HEK293 (cell line): ENCODE measurements around the gene ISL1.

Experiments
- CTCF ChIA-PET: fragments of 350-600 bp; formaldehyde crosslinking; extraction: SDS; loops from one replicate; lab custom pipeline; 2021; ENCODE audit warnings: antibody characterized with exemption; lab: Yijun Ruan, JAX
- POLR2A ChIA-PET: fragments of 300-600 bp; formaldehyde crosslinking; extraction: SDS; loops from one replicate; lab custom pipeline; 2020; ENCODE audit warnings: antibody characterized with exemption, inconsistent platforms; lab: Yijun Ruan, JAX
- H3K27ac ChIP-seq: fragments of 200-500 bp; sonication (Bioruptor generic); 2 replicates; pipeline ENCODE4 v1.5.1; 2014; ENCODE audit warnings: low read depth, low read length, control low read depth, inconsistent platforms; ENCODE audit errors: extremely low read depth
- H3K36me3 ChIP-seq, 2 experiments: fragments of 200-500 bp in 1 of 2; sonication (Bioruptor generic) in 1 of 2; 1 replicate in 1 of 2; 2 replicates in 1 of 2; pipeline ENCODE4 v1.5.1; 2014 to 2017; ENCODE audit warnings: inconsistent platforms in 2 of 2, low read length in 2 of 2; ENCODE audit not compliant: control insufficient read depth in 2 of 2, insufficient read depth in 1 of 2
- H3K4me1 ChIP-seq: fragments of 200-500 bp; sonication (Bioruptor generic); 2 replicates; pipeline ENCODE4 v1.5.1; 2014; ENCODE audit warnings: mild to moderate bottlenecking, low read length, inconsistent platforms; ENCODE audit not compliant: control insufficient read depth, insufficient read depth
- H3K4me3 ChIP-seq: 2 replicates; pipeline ENCODE4 v1.5.1; 2011; ENCODE audit warnings: low read depth, mild to moderate bottlenecking, control low read depth, low read length, moderate library complexity
- H3K9me3 ChIP-seq: fragments of 200-500 bp; sonication (Bioruptor generic); 2 replicates; pipeline ENCODE4 v1.5.1; 2014; ENCODE audit warnings: low read depth, low read length, inconsistent platforms; ENCODE audit not compliant: control insufficient read depth, insufficient read depth
- KLF10 ChIP-seq: fragments of 450-650 bp; IDR thresholded peaks from 2 replicates; pipeline ENCODE4 v1.5.1; 2018; ENCODE audit warnings: missing biosample characterization, mild to moderate bottlenecking, missing genetic modification characterization
- ZBTB26 ChIP-seq: fragments of 450-650 bp; formaldehyde crosslinking; optimal IDR thresholded peaks from 2 replicates; pipeline ENCODE3; 2016; ENCODE audit warnings: missing biosample characterization, mild to moderate bottlenecking, missing genetic modification characterization
- ZBTB44 ChIP-seq: fragments of 450-650 bp; IDR thresholded peaks from 2 replicates; pipeline ENCODE4 v1.5.1; 2018; ENCODE audit warnings: missing biosample characterization, mild to moderate bottlenecking, missing genetic modification characterization
- ZNF10 ChIP-seq: fragments of 450-650 bp; formaldehyde crosslinking; IDR thresholded peaks from 2 replicates; pipeline ENCODE4 v1.5.1; 2017; ENCODE audit warnings: missing biosample characterization, missing genetic modification characterization
- ZNF140 ChIP-seq: fragments of 450-650 bp; formaldehyde crosslinking; IDR thresholded peaks from 2 replicates; pipeline ENCODE4 v1.5.1; 2016; ENCODE audit warnings: missing biosample characterization, missing genetic modification characterization
- ZNF175 ChIP-seq: fragments of 450-650 bp; formaldehyde crosslinking; IDR thresholded peaks from 2 replicates; pipeline ENCODE4 v1.5.1; 2016; ENCODE audit warnings: missing biosample characterization, missing genetic modification characterization
- ZNF239 ChIP-seq: fragments of 450-650 bp; formaldehyde crosslinking; IDR thresholded peaks from 2 replicates; pipeline ENCODE4 v1.5.1; 2016; ENCODE audit warnings: missing biosample characterization, missing genetic modification characterization
- ZNF341 ChIP-seq: fragments of 450-650 bp; formaldehyde crosslinking; IDR thresholded peaks from 2 replicates; pipeline ENCODE4; 2016; ENCODE audit warnings: low read depth, missing biosample characterization, missing genetic modification characterization
- ZNF426 ChIP-seq: fragments of 450-650 bp; formaldehyde crosslinking; IDR thresholded peaks from 2 replicates; pipeline ENCODE4 v1.5.1; 2017; ENCODE audit warnings: missing biosample characterization, missing genetic modification characterization, mild to moderate bottlenecking, inconsistent platforms, moderate library complexity
- ZNF548 ChIP-seq: fragments of 450-650 bp; formaldehyde crosslinking; IDR thresholded peaks from 2 replicates; pipeline ENCODE4 v1.5.1; 2016; ENCODE audit warnings: missing biosample characterization, missing genetic modification characterization
- ZNF549 ChIP-seq: fragments of 450-650 bp; IDR thresholded peaks from 2 replicates; pipeline ENCODE4 v1.5.1; 2018; ENCODE audit warnings: missing biosample characterization, missing genetic modification characterization, mild to moderate bottlenecking, inconsistent platforms, moderate library complexity
- ZNF610 ChIP-seq: fragments of 450-650 bp; formaldehyde crosslinking; IDR thresholded peaks from 2 replicates; pipeline ENCODE4 v1.5.1; 2016; ENCODE audit warnings: missing biosample characterization, missing genetic modification characterization, borderline replicate concordance
- ZNF654 ChIP-seq: fragments of 450-650 bp; formaldehyde crosslinking; IDR thresholded peaks from 2 replicates; pipeline ENCODE4 v1.5.1; 2016; ENCODE audit warnings: low read depth, missing biosample characterization, missing genetic modification characterization
- ZSCAN16 ChIP-seq: fragments of 450-650 bp; formaldehyde crosslinking; IDR thresholded peaks from 2 replicates; pipeline ENCODE4 v1.5.1; 2016; ENCODE audit warnings: missing biosample characterization, missing genetic modification characterization
- ZXDB ChIP-seq: fragments of 450-650 bp; formaldehyde crosslinking; IDR thresholded peaks from 2 replicates; pipeline ENCODE4 v1.5.1; 2016; ENCODE audit warnings: missing biosample characterization, missing genetic modification characterization

The ISL1 gene

GRCh38 chr5:51433052-51433710 is 49.9 kb downstream of the ISL1 start:
- H3K36me3 ChIP-seq, result no peaks in the 10 kb centered on the region

GRCh38 chr5:51439232-51439631 is 56.0 kb downstream of the ISL1 start:
- no peak for TF ChIP-seq ZNF341 (tag by site-specific recombination)
- no peak for TF ChIP-seq ZNF610
- no peak for TF ChIP-seq ZNF426 (tag by site-specific recombination)
- TF ChIP-seq ZNF140 (tag by site-specific recombination), result no peak
- TF ChIP-seq, all 188 proteins: peak for 0
- H3K4me3 ChIP-seq, result no peak overlapping the region
- POLR2A ChIA-PET, result interaction anchor here (0.9 to 1.3 kb wide), 2 partner anchors 10 to 56 kb away, joined by 3 read pairs; partner anchors contain the start of gene ISL1
- H3K36me3 ChIP-seq, result no peaks in the 10 kb centered on the region
- H3K9me3 ChIP-seq, result no peaks in the 10 kb centered on the region
- no peak overlapping the region for H3K27ac ChIP-seq
- H3K4me1 ChIP-seq, result no peaks in the 10 kb centered on the region
- CTCF ChIA-PET, result no interaction called here

More at GRCh38 chr5:51433052-51433710, 49.9 kb downstream of the ISL1 start:
- ChIA-PET CTCF (no interaction called here), POLR2A (no interaction called here)
- no peak overlapping the region for H3K4me3 ChIP-seq
- TF ChIP-seq ZNF548 (tag by site-specific recombination) (no peak), ZSCAN16 (no peak), ZBTB44 (no peak), ZNF239 (tag by site-specific recombination) (no peak), ZNF175 (tag by site-specific recombination) (no peak), ZNF549 (tag by site-specific recombination) (no peak), KLF10 (no peak), ZXDB (no peak), ZNF654 (tag by site-specific recombination) (no peak), ZBTB26 (tag by site-specific recombination) (no peak), ZNF426 (tag by site-specific recombination) (no peak), ZNF10 (tag by site-specific recombination) (no peak)
- H3K27ac ChIP-seq, result no peak overlapping the region
- H3K4me1 ChIP-seq, result no peaks in the 10 kb centered on the region
- no peaks in the 10 kb centered on the region for H3K9me3 ChIP-seq
